ENCODE data around the gene GPC5.

GPC5 gene

GRCh38 chr13:92768602-92769001, 1370.2 kb downstream of the GPC5 start:
- H3K79me2 ChIP-seq (ENCODE audit: insufficient read depth, low read length): no peaks in the 10 kb centered on the region
- no peaks in the 10 kb centered on the region for H3K27me3 ChIP-seq (ENCODE audit: low read length)
- H3K4me3 ChIP-seq (ENCODE audit: insufficient read depth, low read length, poor library complexity, severe bottlenecking): no peak overlapping the region
- H4K20me1 ChIP-seq (ENCODE audit: low read depth, low read length): no peaks in the 10 kb centered on the region
- no peaks in the 10 kb centered on the region for H3K9me3 ChIP-seq (ENCODE audit: insufficient read depth, low read length)
- TF ChIP-seq CTCF (IDR thresholded peaks at IDR 0.05; ENCODE audit: insufficient read depth, low read length, poor library complexity, severe bottlenecking): no peak
- H2AFZ ChIP-seq (ENCODE audit: low read depth, low read length, severe bottlenecking): no peak overlapping the region
- H3K9ac ChIP-seq (ENCODE audit: low read length): no peak overlapping the region
- H3K9me2 ChIP-seq (replicated peaks; ENCODE audit: insufficient read depth, low read length): no peaks in the 10 kb centered on the region
- no peak overlapping the region for H3K27ac ChIP-seq (ENCODE audit: low read depth, low read length)
- H3F3A ChIP-seq (ENCODE audit: insufficient read depth): no peaks in the 10 kb centered on the region
- no peaks in the 10 kb centered on the region for H3K36me3 ChIP-seq (ENCODE audit: low read length)
- H3K4me2 ChIP-seq (ENCODE audit: low read depth, low read length, poor library complexity, severe bottlenecking): no peak overlapping the region

GRCh38 chr13:92769046-92769445, 1370.6 kb downstream of the GPC5 start:
- Histone ChIP-seq H3K9ac (ENCODE audit: low read length) (no peak overlapping the region), H3K79me2 (ENCODE audit: insufficient read depth, low read length) (no peaks in the 10 kb centered on the region), H3K9me3 (ENCODE audit: insufficient read depth, low read length) (no peaks in the 10 kb centered on the region), H3K9me2 (replicated peaks; ENCODE audit: insufficient read depth, low read length) (no peaks in the 10 kb centered on the region), H3K27me3 (ENCODE audit: low read length) (no peaks in the 10 kb centered on the region), H3K4me3 (ENCODE audit: insufficient read depth, low read length, poor library complexity, severe bottlenecking) (no peak overlapping the region), H4K20me1 (ENCODE audit: low read depth, low read length) (no peaks in the 10 kb centered on the region), H3K36me3 (ENCODE audit: low read length) (no peaks in the 10 kb centered on the region), H3K27ac (ENCODE audit: low read depth, low read length) (no peak overlapping the region), H3F3A (ENCODE audit: insufficient read depth) (no peaks in the 10 kb centered on the region), H3K4me2 (ENCODE audit: low read depth, low read length, poor library complexity, severe bottlenecking) (no peak overlapping the region), H2AFZ (ENCODE audit: low read depth, low read length, severe bottlenecking) (no peak overlapping the region)
- no peak for TF ChIP-seq EZH2phosphoT487 (conservative IDR thresholded peaks at IDR 0.05; ENCODE audit: low read length)
- no peak for TF ChIP-seq CTCF (IDR thresholded peaks at IDR 0.05; ENCODE audit: insufficient read depth, low read length, poor library complexity, severe bottlenecking)

- H3K4me2 ChIP-seq (ENCODE audit: low read depth, low read length, poor library complexity, severe bottlenecking): no peak overlapping the region
- no peak for TF ChIP-seq EZH2phosphoT487 (conservative IDR thresholded peaks at IDR 0.05; ENCODE audit: low read length)
- no peak for TF ChIP-seq CTCF (IDR thresholded peaks at IDR 0.05; ENCODE audit: insufficient read depth, low read length, poor library complexity, severe bottlenecking)
- no peak overlapping the region for H3K27ac ChIP-seq (ENCODE audit: low read depth, low read length)
- no peak overlapping the region for H3K9ac ChIP-seq (ENCODE audit: low read length)
- H3K9me3 ChIP-seq (ENCODE audit: insufficient read depth, low read length): no peaks in the 10 kb centered on the region
- no peak overlapping the region for H2AFZ ChIP-seq (ENCODE audit: low read depth, low read length, severe bottlenecking)
- no peak overlapping the region for H3K4me3 ChIP-seq (ENCODE audit: insufficient read depth, low read length, poor library complexity, severe bottlenecking)
- H3F3A ChIP-seq (ENCODE audit: insufficient read depth): no peaks in the 10 kb centered on the region
- no peaks in the 10 kb centered on the region for H3K36me3 ChIP-seq (ENCODE audit: low read length)
- H3K79me2 ChIP-seq (ENCODE audit: insufficient read depth, low read length): no peaks in the 10 kb centered on the region
- H4K20me1 ChIP-seq (ENCODE audit: low read depth, low read length): no peaks in the 10 kb centered on the region
- no peaks in the 10 kb centered on the region for H3K27me3 ChIP-seq (ENCODE audit: low read length)
- H3K9me2 ChIP-seq (replicated peaks; ENCODE audit: insufficient read depth, low read length): no peaks in the 10 kb centered on the region
Measured at GRCh38 chr13:92775658-92776057, 1377.2 kb downstream of the GPC5 start.

All from SU-DHL-6 (cell line).